HepG2 (cell line): ENCODE results near the gene IGFBP6. TPM values are rescaled to one million over a fixed set of nuclear protein-coding genes. Genes with fewer than 3 reads are reported as not detected.

Experiments used
- ARID4A ChIP-seq: sonication (generic); formaldehyde crosslinking; IDR thresholded peaks from 2 replicates; pipeline ENCODE4 v1.5.0; 2020; ENCODE audit warnings: mild to moderate bottlenecking, missing genetic modification reagents, borderline replicate concordance
- CENPX ChIP-seq: sonication (generic); formaldehyde crosslinking; IDR thresholded peaks from 2 replicates; pipeline ENCODE4 v1.9.0; 2021; ENCODE audit warnings: mild to moderate bottlenecking, missing genetic modification reagents, moderate library complexity
- CTCF ChIP-seq: sonication (generic); formaldehyde crosslinking; IDR thresholded peaks from 2 replicates; pipeline ENCODE4 v1.5.0; 2020; ENCODE audit warnings: mild to moderate bottlenecking, missing genetic modification reagents, moderate library complexity
- MIER2 ChIP-seq: IDR thresholded peaks from 2 replicates; pipeline ENCODE4 v1.6.1; 2016; ENCODE audit warnings: missing biosample characterization, missing genetic modification reagents
- MTF1 ChIP-seq: sonication (generic); formaldehyde crosslinking; IDR thresholded peaks from 2 replicates; pipeline ENCODE4 v1.5.0; 2020; ENCODE audit warnings: missing genetic modification reagents
- TIGD3 ChIP-seq: sonication (generic); formaldehyde crosslinking; IDR thresholded peaks from 2 replicates; pipeline ENCODE4 v1.5.1; 2020; ENCODE audit warnings: mild to moderate bottlenecking, missing genetic modification reagents, borderline replicate concordance
- ZBTB34 ChIP-seq: sonication (generic); formaldehyde crosslinking; IDR thresholded peaks from 2 replicates; pipeline ENCODE4 v1.8.0; 2022; ENCODE audit warnings: mild to moderate bottlenecking, missing genetic modification reagents
- ZBTB39 ChIP-seq: sonication (generic); formaldehyde crosslinking; IDR thresholded peaks from 2 replicates; pipeline ENCODE4 v1.5.0; 2020; ENCODE audit warnings: missing genetic modification reagents
- ZNF20 ChIP-seq: sonication (generic); formaldehyde crosslinking; IDR thresholded peaks from 2 replicates; pipeline ENCODE4 v1.4.0; 2020; ENCODE audit warnings: mild to moderate bottlenecking, moderate library complexity, missing genetic modification reagents
- ZNF329 ChIP-seq: sonication (generic); formaldehyde crosslinking; IDR thresholded peaks from 2 replicates; pipeline ENCODE4 v1.9.0; 2021; ENCODE audit warnings: low read depth, mild to moderate bottlenecking, missing genetic modification reagents
- ZNF616 ChIP-seq: sonication (generic); formaldehyde crosslinking; IDR thresholded peaks from 2 replicates; pipeline ENCODE4 v1.5.0; 2020; ENCODE audit warnings: low read depth, mild to moderate bottlenecking, missing genetic modification reagents
- ZNF780A ChIP-seq: sonication (generic); formaldehyde crosslinking; IDR thresholded peaks from 2 replicates; pipeline ENCODE4 v1.8.0; 2022; ENCODE audit warnings: mild to moderate bottlenecking, missing genetic modification reagents, moderate library complexity
- ZXDC ChIP-seq: sonication (generic); formaldehyde crosslinking; IDR thresholded peaks from 2 replicates; pipeline ENCODE4 v1.5.0; 2020; ENCODE audit warnings: mild to moderate bottlenecking, missing genetic modification reagents
- polyA plus RNA-seq, 8 experiments: library from polyadenylated mRNA; depleted of rRNA in 3 of 8; stranded (reverse) in 7 of 8; unstranded in 1 of 8; fragments of >200 nt; fragmentation: Illumina TruSeq in 4 of 8; extraction: Trizol in 4 of 8; gene quantifications; 2 replicates each; pipeline versions ENCODE4 v1.2.1 to v1.2.3, GENCODE V29; 2011 to 2016; ENCODE audit warnings: low read depth in 4 of 8, missing spikeins in 1 of 8, mixed read lengths in 1 of 8; ENCODE audit not compliant: insufficient read depth in 1 of 8
- total RNA-seq, 5 experiments: library from RNA; depleted of rRNA; stranded (reverse); fragments of >200 nt; fragmentation: Illumina TruSeq; extraction: Trizol; gene quantifications; 2 replicates each; pipeline ENCODE4 v1.2.3, GENCODE V29; 2016; ENCODE audit warnings: low read depth in 1 of 5

Gene IGFBP6
- total and polyA plus RNA-seq, 2 of the 13 experiments (the other 11 are each of a cell fraction or from before 2014, with no cell fraction given), result 3.9 to 25.2 TPM

- peak; percentile 56; the same call in 1 of the 2 replicates for TF ChIP-seq ZXDC (CRISPR knock-in tag)
- TF ChIP-seq CTCF, result 0 out of 2 replicates have a peak, but pooled peaks have one; percentile 35
- peak; percentile 65; the same call in 1 of the 2 replicates for TF ChIP-seq ZBTB34
- no peak for TF ChIP-seq CENPX
- no peak for TF ChIP-seq ZNF329 (CRISPR knock-in tag)
- no peak for TF ChIP-seq MIER2 (CRISPR knock-in tag)
- 0 out of 2 replicates have a peak, but pooled peaks have one; percentile 42 for TF ChIP-seq TIGD3 (CRISPR knock-in tag)
- TF ChIP-seq MTF1 (CRISPR knock-in tag), result no peak
- TF ChIP-seq ZNF780A, result no peak
- TF ChIP-seq ZNF616 (CRISPR knock-in tag), result no peak
- peak; percentile 85 for TF ChIP-seq ARID4A (CRISPR knock-in tag)
- TF ChIP-seq ZBTB39 (CRISPR knock-in tag), result no peak
- no peak for TF ChIP-seq ZNF20 (CRISPR knock-in tag)
Observed at GRCh38 chr12:53051058-53051880, 46.2 kb upstream of the IGFBP6 start (continued).
